ENCODE data around the gene IL1RN.

DNA sequence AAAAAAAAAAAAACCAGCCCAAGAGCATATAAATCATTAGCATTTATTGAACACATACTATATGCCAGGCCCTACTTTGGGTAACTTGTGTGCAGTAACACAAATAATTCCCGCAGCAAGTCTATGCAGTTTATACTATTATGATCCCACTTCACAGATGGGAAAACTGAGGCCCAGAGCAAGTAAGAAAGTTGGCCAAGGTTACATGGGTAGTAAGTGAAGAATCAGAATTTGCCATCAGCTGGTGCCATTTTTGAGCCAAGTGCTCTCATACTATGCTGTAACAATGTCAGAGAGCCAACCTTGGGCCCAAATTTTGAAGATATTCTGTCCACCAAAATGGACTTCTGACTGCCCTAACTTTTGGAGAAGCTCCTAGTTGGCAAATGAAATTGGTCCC is 32.9 kb downstream of the IL1RN start:
- no peak for TF ChIP-seq CTCF (IDR thresholded peaks at IDR 0.05)
- TF ChIP-seq POLR2A (IDR thresholded peaks at IDR 0.05), result no peak

Data from thyroid gland (tissue), 4 donors.